Cortex of kidney (tissue), 1 donor: ENCODE results near the gene RBM19.

Experiments
- DNase-seq: peaks from one replicate; lab custom pipeline; 2025; lab: John Stamatoyannopoulos, UW

The RBM19 gene

DNA sequence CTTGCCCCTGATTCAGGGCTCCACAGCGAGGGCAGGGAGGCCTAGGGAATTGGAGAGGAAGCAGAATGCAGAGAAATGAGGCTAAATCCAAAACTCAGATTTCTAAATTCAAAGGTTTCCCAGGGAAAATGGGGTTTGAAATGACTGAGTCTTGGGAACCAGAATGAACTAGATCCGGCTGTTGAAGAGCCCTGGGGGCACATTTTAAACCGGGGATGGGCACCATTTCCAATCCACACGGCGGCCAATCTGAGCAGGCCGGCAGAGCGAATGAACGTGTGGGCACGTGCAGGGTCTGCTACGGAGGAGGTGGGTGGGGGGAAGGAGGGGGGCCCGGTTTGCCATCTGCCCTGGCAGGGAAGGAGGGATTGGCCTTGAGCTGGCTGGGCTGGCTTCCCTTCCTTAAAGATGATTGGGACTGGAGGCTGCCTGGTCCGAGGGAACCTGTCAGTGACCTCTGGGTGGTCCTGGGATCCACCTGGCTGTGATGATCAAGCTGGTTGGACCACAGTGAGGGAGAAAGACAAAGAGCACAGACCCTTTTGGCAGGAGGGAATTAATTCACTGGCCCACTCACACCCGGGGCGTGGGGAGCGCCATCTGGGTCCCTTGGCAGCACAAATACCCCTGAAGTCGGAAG lies 161.0 kb downstream of the RBM19 start:
- no peak for DNase-seq

DNA sequence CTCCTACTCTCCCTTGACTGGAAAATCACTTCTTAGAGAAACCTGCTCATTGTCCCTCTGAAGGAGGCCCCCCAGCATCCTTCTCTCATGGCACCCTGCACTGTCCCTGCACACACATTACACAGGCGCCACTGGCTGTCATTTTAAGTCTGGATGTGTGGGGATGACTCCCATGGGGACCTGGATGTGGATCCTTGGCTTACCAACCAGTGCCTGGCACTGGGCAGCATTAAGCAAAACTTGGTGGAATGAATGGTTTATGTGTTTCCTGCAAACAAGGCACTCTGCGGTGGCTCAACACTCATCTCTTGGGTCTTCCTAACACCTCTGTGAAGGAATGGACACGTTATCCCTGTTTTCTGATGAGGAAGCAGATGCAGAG lies 162.4 kb downstream of the RBM19 start:
- DNase-seq, result no peak

DNA sequence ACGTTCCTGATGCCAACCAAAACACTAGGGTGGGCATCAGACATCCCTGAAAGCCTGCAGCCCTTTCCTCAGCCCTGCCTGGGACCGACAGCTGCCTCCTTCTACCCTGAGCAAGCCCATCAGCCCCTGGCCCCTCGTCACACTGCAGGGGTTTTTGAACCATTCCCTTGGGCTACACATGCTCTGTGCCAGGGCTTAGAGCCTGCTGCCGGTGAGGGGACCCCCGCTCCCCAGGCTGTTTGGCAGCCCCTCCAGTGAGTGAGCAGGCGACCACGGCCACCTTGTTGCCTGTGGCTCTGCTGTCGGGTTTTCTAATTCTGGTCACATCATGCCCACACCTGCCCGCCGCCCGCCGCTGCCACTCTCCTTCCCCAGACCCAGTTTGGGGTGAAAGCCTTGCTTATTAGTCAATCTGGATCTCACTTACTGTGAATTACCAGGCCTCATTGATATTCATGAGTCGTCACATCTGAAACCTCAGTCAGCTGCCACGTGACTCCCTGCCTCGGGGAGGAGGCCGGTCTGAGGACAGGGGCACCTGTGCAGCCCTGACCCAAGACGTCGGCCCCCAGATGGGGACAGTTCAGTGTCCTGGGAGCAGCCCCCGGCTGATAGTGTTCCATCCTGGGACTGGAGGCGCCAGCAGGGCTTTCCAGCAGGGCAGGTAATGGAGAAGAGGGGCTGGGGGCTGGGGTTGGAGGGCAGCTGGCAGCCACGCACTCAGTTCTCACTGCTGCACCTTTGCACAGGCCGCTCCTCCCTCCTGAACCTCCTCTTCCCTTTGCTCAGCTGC lies 163.0 kb downstream of the RBM19 start:
- DNase-seq, result no peak

DNA sequence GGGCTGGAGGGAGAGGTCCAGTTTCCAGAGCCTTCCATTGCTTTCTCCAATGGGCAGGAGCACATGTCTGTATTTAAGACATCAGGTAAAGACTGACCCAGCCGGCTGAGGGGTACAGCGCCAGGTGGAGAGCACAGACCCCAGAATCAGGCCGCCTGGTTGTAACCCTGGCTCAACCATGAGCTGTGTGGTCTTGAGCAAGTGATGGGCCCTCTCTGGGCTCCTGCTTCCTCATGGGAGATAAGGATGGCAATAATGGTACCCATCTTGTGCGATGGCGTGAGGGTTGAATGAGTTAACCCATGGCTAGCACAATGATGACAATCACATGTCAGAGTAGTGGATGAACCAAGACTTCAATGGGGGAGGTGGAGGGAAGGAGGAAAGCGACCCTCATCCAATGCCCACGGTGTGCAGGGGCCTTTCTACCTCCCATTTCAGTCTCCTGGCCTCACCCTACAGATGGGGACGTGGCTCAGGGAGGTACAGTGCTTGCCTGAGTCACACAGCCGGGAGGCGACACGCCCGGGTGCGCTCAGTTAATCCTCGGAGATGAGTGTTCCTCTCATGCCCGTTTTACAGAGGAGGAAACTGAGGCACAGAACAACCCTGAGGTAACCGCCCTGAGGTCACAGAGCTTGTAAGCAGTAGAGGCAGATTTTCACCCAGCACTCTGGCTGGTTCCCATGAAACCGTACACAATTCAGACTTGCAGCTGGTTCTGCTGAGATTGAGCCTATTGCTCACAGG lies 163.9 kb downstream of the RBM19 start:
- DNase-seq, result no peak

DNA sequence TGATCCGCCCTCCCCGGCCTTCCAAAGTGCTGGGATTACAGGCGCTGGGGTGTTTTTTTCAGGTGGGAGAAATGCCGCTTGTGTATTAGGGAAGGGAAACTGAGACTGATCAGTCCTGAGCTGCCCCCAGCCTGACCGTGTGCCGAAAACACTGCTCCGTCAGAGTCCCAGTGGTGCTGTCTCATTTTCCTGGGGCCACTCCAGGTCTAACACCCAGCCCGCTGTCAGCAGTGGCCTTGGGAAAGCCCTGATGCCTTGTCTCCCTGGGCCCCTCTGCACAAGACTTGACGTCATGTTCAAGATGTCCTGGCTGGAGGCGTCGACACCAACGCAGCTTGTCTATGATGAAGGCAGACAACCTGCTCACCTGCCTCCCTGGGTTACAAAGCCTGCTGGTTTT lies 165.9 kb downstream of the RBM19 start:
- no peak for DNase-seq

DNA sequence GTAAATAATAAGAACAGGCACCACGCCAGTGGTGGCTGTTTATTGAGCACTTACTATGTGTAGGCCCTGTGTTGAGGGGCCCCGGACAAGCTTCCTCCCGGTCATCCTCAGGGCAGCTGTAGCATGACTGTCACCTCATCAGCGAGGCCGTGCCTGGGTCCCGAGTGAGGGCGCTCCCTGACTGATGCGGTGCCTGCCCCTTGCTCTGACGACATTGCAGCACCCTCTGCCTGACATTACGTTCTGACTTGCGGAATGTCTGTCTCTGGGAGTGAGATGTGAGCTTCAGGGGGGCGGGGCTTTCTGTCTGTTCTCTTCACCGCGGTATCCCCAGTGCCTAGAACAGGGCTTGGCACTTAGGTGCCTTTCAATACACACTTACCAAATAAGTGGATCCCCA lies 167.6 kb downstream of the RBM19 start:
- DNase-seq, result no peak

DNA sequence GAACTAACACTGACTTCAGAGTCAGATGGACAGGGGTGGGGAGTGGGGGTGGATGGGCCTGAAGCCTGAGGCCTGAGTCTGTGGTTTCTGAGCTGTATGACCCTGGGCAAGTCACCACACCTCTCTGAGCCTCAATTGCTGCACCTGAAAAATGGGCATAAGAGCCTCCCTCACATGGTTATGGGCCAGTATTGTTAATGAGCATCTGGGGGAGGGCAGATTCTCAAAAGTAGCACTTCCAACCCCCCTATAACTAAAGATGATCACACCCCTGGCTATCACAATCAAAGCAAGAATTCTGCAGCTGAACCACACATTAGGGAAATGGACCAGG lies 168.6 kb downstream of the RBM19 start:
- DNase-seq, result no peak

DNA sequence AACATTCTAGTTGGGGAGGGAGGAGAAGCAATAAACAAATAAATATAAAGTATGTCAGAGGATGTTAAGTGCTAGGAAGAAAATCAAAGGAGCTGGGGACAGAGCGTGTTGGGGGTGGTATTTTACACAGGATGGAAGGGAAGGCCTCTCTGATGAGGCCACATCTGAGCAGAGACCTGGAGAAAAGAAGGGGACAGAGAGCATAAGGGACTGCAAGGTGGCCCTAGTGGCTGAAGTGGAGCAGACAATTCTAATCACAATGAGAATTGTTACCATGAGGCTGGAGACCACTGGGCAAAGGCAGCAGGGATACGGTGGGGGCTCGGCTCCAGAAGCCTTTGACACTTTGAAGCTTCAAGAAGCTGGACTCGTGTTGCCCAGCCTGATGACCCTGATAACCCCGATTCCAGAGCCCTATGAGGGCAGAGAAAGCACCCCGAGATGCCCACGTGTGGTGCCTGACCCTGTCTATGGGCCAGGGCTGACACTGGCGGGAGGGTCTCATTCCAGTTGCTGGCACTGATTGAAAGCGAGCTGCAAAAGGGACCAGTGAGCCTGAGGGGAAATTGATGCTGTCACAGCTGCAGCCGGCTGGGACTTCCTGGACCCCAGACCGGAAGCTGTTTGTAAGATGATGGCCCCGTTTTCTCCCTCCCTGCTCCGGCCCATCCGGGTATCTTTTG lies 169.1 kb downstream of the RBM19 start:
- DNase-seq, result no peak

DNA sequence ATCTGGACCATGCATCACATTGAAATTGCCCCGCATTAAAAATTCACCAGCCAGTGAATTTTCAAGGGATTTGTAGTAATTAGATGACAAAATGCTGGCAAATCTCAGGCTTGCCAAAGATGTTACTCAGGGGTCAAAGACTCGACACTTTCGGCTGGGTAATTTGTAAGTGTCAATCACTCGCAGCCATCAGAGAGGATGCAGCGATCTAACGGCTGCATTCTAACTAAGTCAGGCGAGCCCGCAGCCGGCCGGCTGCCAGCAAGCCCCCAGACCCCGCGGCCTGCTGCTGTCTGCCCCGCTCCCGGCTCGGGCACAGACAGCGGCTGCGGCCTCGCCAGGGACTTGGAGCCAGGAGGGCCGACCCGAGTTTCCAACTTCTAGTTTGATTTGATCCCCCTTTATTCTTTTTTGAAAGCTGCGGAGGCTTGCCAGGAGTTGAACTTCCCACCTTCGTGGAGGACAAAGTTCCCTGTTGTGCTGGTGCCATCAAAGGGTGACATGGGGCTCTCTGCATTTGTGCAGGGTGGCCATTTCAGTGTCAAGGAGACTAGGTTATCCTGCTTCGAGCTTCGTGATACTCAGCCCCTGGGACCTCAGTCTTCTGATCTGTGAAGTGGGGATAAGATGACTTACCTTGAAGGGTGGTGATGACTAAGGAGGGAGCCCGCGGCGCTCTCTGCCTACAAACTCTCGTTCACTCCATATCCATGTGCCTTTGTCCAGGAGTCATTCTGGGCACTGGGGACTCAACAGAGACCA lies 169.9 kb downstream of the RBM19 start:
- DNase-seq, result no peak

DNA sequence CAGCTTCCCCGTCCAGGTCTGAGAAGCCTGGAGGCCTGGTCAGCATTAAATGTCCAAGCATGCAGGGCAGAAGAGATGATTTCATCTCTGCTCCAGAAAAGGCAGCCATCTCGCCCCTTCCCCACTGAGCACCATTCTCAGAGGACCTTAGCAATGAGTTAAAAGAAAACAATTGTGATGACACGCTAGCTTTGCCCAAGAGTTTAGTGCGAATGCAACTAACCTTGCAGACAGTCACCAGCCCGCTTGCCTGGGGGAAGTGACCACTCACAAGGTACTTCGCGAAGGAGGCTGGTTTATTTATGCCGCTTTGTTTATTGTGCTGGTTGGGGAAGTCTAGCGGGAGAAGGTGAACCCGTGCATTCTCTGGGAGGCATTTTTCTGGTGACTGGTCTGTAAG lies 170.7 kb downstream of the RBM19 start:
- DNase-seq, result no peak

DNA sequence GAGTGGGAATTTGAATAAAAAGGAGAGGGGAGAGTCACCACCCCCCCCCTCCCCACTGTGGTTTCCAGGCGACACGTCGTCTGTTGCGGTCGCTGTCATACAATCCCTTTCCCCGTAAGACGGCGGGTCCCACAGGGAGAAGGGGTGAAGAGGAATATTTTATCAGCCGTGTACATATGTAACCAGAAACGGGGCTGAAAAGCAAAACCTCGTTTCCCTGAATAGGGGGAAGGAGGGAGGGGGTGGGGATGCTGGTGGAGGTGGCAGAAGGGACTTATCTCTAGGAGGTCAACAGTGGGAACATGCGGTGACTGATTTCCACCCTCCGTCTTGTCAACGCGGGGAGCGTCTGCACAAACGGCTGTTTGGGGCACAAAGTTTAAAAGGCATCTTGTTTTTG lies 171.4 kb downstream of the RBM19 start:
- DNase-seq, result no peak

DNA sequence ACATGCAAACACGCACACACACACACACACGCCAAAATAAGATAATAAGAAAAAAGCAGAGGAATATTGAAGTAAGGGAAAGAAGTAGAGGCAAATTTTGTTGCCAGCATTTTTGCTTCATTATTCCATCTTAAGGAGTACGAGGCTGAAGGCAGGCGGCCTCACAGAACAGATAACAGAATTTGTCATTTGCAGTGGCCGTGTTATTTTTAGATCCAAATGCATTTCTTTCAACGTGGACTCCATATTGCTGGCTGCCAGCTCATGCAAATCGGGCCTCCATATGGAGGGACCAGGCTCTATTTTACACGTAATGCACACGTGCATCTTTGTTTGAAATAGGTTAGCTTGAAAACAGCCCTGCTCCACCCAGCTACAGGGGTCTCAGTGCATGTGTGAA lies 172.9 kb downstream of the RBM19 start:
- no peak for DNase-seq

DNA sequence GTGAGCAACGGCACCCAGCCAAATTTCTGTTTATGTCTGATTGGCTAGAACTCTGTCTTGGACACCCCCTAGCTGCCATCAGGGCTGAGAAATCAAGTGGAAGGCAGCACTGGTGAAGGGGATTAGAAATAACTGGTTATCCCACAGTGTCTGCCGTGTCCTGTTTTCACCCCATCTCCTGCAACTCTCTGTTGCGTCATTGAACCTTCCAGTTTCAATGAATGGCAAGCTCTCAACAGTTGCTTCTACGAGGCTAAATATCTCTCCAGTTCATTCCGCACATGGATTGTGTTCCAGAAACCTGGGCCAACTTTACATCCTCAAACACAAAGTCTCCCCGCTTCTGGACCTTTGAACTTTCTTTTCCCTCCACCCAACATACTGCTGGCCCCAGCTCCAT lies 173.7 kb downstream of the RBM19 start:
- no peak for DNase-seq

DNA sequence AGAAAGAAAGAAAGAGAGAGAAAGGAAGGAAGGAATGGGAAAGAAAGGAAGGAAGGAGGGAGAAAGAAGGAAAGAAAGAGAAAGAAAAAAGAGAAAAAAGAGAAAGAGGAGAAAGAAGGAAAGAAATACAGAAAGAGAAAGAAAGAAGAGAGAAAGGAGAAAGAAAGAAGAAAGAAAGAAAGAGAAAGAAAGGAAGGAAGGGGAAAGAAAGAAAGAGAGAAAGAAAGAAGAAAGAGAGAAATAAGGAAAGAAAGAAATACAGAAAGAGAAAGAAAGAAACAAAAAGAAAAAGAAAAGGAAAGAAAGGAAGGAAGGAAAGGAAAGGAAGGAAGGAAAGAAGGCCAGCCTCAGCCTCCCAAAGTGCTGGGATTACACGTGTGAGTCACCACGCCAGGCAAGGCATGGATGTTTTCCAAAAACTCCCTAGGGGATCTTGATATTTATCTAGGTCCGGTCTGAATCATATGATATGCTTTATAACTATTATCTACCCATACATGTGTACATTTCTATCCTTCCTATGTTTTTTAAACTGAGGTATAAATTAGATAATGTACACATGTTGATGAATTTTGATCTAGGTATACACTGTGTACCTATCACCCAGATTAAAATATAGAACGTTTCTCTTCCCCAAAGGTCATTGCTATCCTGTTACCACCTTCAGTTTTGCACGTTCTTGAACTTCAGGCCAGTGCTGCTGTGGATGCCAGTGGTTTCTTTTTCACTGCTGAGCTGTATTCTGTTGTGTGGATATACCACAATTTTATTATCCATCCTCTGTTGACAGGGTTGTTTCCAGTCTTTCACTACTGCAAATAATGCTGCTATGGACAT lies 177.9 kb downstream of the RBM19 start:
- DNase-seq, result no peak

DNA sequence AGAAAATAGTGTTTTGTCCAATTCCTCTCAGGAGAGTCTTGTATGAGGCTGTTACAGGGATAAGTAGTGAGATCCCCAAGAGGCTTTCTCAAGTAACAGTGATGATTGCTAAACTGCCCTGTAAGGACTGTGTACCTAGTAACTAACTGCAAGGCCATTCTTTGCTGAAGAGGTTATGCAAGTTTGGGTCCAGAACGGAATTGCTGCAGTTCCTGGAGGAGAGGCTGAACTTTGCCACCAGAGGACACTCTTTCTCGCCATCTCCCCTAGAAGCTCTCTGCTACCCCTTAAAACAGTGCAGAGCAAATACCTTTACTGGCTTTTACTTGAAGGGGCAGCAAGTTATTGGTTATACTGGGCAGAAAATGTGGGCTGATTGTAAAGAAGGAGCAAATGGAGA lies 180.0 kb downstream of the RBM19 start:
- DNase-seq, result no peak

DNA sequence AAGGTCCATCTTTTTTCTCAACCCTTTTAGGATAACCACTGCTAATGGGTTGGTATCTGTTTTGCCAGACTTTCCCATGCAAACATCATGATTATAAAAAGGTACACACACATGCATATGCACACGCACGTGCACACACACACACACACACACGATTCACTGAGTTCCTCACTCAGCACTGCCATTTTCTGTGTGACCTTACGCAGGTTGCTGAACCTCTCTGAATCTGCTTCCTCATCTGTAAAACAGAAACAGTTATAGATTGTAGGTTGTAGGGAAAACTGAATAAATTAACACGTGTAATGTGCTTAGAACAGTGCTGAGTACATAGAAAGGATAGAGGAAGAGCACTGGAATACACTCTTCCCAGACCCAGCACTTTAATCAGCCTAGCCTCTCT lies 182.3 kb downstream of the RBM19 start:
- no peak for DNase-seq

DNA sequence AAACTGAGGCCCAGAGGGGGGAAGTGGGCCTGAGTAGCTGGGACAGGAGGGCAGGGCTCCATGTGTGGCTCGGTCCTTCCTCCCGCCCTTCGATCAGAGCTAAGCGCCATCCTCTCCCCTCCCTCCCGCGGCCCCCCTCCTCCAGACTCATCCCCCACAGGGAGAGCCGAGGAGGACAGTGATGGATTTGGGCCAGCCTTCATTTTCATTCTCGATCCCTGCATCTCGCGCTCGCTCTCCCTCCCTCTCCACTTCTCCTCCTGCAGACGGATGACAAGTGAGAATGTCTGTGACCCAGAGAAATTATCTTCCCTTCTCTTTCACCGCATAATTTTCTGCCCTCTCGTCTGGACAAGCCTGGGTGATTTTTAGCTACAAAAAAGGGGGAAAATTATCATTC lies 183.3 kb downstream of the RBM19 start:
- no peak for DNase-seq

DNA sequence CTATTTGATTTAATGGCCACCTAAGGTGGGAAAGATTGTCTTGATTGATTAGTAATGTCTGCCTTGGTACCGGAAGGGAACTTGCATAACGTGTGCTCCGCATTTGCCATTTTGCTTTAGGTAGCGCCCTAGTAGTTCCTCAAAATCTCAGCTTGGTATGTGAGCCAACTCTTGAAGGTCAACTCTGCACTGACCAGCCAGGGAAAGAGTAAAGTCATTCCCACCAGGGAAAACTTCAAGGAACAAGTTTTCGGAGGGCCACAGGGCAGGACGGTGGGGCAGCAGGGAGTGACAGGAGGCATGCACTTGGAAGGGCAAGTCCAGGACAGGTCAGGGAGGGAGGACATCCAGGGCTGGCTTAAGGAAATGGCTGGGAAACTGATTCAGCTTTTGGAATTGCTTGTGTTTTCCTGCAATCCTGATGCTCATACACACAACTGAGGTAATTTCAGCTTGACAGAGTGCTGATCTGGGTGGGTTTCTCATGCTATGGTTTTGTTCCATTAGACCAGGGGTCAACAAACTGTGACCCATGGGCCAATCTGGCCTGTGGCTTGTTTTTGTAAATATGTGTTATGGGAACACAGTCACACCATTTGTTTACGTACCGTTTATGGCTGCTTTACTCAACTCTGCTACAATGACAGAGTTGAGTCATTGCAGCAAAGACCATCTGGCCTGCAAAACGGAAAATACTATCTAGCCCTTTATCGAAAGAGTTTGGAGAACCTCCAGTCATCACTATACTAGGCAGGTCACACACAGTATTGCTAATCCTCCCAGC lies 184.5 kb downstream of the RBM19 start:
- no peak for DNase-seq

DNA sequence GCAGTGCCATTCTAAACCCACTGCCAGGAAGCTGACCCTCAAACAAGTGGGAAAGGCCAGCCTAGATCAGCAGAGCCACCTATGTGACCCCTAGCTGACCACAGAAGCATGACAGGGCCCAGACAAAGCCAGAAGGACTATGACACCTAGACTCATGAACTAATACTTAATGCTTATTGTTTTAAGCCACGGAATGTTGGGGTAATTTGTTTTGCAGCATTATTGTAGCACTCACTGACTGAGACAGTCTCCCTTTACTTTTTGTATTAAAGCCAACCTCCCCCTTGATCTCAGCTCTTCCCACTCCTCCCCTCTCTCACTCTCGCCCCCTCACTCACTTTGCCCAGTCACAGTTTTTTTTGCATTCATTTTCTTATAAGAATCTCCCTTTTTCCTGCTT lies 186.4 kb downstream of the RBM19 start:
- no peak for DNase-seq

DNA sequence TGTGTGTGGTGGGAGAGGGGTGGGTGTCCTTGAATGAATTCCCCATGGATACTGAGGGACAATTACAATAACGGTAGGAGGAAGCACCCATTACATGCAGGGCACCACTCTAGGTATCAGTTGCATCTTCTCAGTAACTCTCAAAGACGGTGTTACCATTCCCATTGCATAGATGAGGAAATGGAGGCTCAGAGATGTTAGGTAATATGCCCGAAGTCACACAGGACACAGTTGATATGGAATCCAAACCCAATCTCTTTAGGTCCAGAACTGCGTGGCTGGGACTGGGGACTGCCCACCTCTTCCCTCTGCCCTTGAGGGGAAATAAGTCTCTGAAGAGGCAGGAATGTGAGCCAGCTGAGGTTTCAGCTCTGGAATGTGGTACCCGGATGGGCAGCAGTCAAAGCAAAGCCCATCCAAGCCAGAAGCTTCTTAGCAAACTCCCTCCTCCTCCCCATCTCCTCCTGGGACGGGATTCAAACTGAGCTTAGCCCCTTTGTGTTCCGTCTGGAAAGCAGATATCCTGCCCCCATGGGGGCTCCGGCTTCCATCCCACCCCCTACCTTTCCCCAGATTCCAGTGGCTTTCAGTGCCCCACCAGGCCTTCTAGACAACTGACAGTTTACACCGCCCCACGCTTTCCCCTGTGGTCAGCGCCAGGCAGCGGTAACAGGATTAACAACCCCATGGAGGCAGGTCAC lies 187.5 kb downstream of the RBM19 start:
- no peak for DNase-seq
